GM23338 (cell line): ENCODE data around the gene IRS1. TPM values are rescaled to one million over a fixed set of nuclear protein-coding genes. Genes with fewer than 3 reads are reported as not detected.

Source experiments
- ATAC-seq: fragments of 200-7000 bp; cut with Tn5 transposase; 3 replicates; pipeline ENCODE4 v1.9.1; 2020
- DNase-seq: peaks from one replicate; pipeline ENCODE4 v3.0.0-alpha.2; 2015; ENCODE audit warnings: low spot score
- H2AFZ ChIP-seq: fragments of 200-600 bp; sonication (generic); 2 replicates; pipeline ENCODE4 v1.8.0; 2016; ENCODE audit warnings: antibody characterized with exemption, mild to moderate bottlenecking, moderate library complexity
- H3F3A ChIP-seq: fragments of 200-600 bp; sonication (generic); replicated peaks from 2 replicates; pipeline ENCODE4 v1.8.0; 2017; ENCODE audit warnings: antibody characterized with exemption, mixed run types, low read depth
- H3K27ac ChIP-seq: fragments of 200-600 bp; sonication (generic); 2 replicates; pipeline ENCODE4 v1.6.1; 2016; ENCODE audit warnings: low read depth
- H3K27me3 ChIP-seq: fragments of 200-600 bp; sonication (generic); 2 replicates; pipeline ENCODE4 v1.8.0; 2016; ENCODE audit warnings: mild to moderate bottlenecking, mixed run types, moderate library complexity; ENCODE audit not compliant: insufficient read depth
- H3K36me3 ChIP-seq: fragments of 200-600 bp; sonication (generic); 2 replicates; pipeline ENCODE4 v1.8.0; 2016; ENCODE audit warnings: mild to moderate bottlenecking; ENCODE audit not compliant: insufficient read depth
- H3K4me1 ChIP-seq: fragments of 200-600 bp; sonication (generic); 2 replicates; pipeline ENCODE4 v1.8.0; 2016; ENCODE audit warnings: mild to moderate bottlenecking, moderate library complexity; ENCODE audit not compliant: insufficient read depth
- H3K4me2 ChIP-seq: fragments of 200-600 bp; sonication (generic); 2 replicates; pipeline ENCODE4 v1.7.1; 2017; ENCODE audit warnings: mixed run types
- H3K4me3 ChIP-seq: fragments of 200-600 bp; sonication (generic); 2 replicates; pipeline ENCODE4 v1.6.1; 2016; ENCODE audit warnings: mixed run types
- H3K79me2 ChIP-seq: fragments of 200-600 bp; sonication (generic); replicated peaks from 2 replicates; pipeline ENCODE4 v1.8.0; 2017; ENCODE audit warnings: mild to moderate bottlenecking; ENCODE audit not compliant: insufficient read depth
- H3K9me2 ChIP-seq: fragments of 200-600 bp; sonication (generic); 2 replicates; pipeline ENCODE4 v1.8.0; 2017; ENCODE audit not compliant: insufficient read depth
- H4K20me1 ChIP-seq: fragments of 200-600 bp; sonication (generic); replicated peaks from 2 replicates; pipeline ENCODE4 v1.8.0; 2017; ENCODE audit warnings: mild to moderate bottlenecking; ENCODE audit not compliant: insufficient read depth
- H3K27ac Mint-ChIP-seq: 2 replicates; pipeline ENCODE4 v1.8.0; 2020; ENCODE audit warnings: inconsistent platforms, mild to moderate bottlenecking, moderate library complexity, mixed read lengths
- H3K27me3 Mint-ChIP-seq: 3 replicates; pipeline ENCODE4 v1.8.0; 2022; ENCODE audit warnings: low read depth, mild to moderate bottlenecking, moderate library complexity, mixed read lengths, inconsistent platforms; ENCODE audit not compliant: insufficient read depth, poor library complexity
- H3K36me3 Mint-ChIP-seq: 3 replicates; pipeline ENCODE4 v1.8.0; 2021; ENCODE audit warnings: low read depth, mild to moderate bottlenecking, inconsistent platforms, moderate library complexity, mixed read lengths
- H3K4me1 Mint-ChIP-seq: 3 replicates; pipeline ENCODE4 v1.8.0; 2020; ENCODE audit warnings: mild to moderate bottlenecking, inconsistent platforms, mixed read lengths
- H3K4me3 Mint-ChIP-seq: 3 replicates; pipeline ENCODE4 v1.8.0; 2021; ENCODE audit warnings: moderate library complexity, mild to moderate bottlenecking, inconsistent platforms, mixed read lengths
- H3K9me3 Mint-ChIP-seq: 3 replicates; pipeline ENCODE4 v1.8.0; 2020; ENCODE audit warnings: moderate library complexity, mild to moderate bottlenecking, inconsistent platforms, mixed read lengths
- CREB1 ChIP-seq: fragments of 250-450 bp; sonication (Bioruptor Pico); IDR thresholded peaks from 2 replicates; pipeline ENCODE4 v1.5.0; 2020; ENCODE audit warnings: low read depth, mild to moderate bottlenecking, moderate library complexity
- EZH2 ChIP-seq: fragments of 200-600 bp; sonication (generic); IDR thresholded peaks from one replicate; pipeline ENCODE4 v1.8.0; 2017; ENCODE audit warnings: antibody characterized with exemption, mild to moderate bottlenecking, low read depth; ENCODE audit not compliant: unreplicated experiment
- EZH2phosphoT487 ChIP-seq: fragments of 200-600 bp; sonication (generic); IDR thresholded peaks from one replicate; pipeline ENCODE4 v1.8.1; 2018; ENCODE audit warnings: antibody characterized with exemption; ENCODE audit not compliant: unreplicated experiment
- JUNB ChIP-seq: IDR thresholded peaks from one replicate; pipeline ENCODE4 v1.6.1; 2016; ENCODE audit warnings: antibody characterized with exemption; ENCODE audit not compliant: unreplicated experiment
- NANOG ChIP-seq: IDR thresholded peaks from 2 replicates; pipeline ENCODE4 v1.6.1; 2016; ENCODE audit warnings: antibody characterized with exemption, borderline replicate concordance
- STAT1 ChIP-seq: IDR thresholded peaks from one replicate; pipeline ENCODE4 v1.6.1; 2016; ENCODE audit warnings: antibody characterized with exemption; ENCODE audit not compliant: unreplicated experiment
- ZNF114 ChIP-seq: fragments of 250-450 bp; sonication (Bioruptor Pico); IDR thresholded peaks from 2 replicates; pipeline ENCODE4 v1.5.0; 2020; ENCODE audit warnings: mild to moderate bottlenecking, moderate library complexity
- ZNF331 ChIP-seq: fragments of 250-450 bp; sonication (Bioruptor Pico); IDR thresholded peaks from 2 replicates; pipeline ENCODE4 v1.5.0; 2020; ENCODE audit warnings: low read depth, mild to moderate bottlenecking, moderate library complexity
- polyA plus RNA-seq: library from polyadenylated mRNA; unstranded; fragments of >200 nt; fragmentation: Nextera tagmentation; extraction: Ambion mirVana; gene quantifications from 2 replicates; pipeline ENCODE4 v1.2.1, GENCODE V29; 2016
- total RNA-seq: library from RNA; depleted of rRNA; stranded (reverse); fragments of >200 nt; shearing (Covaris generic); gene quantifications from 2 replicates; pipeline ENCODE4 v1.2.3, GENCODE V29; 2014
- TF ChIP-seq, protein P1 (sequence below): fragments of 250-450 bp; sonication (Bioruptor Pico); IDR thresholded peaks from 2 replicates; pipeline ENCODE4 v1.5.0; 2020; ENCODE audit warnings: mild to moderate bottlenecking, moderate library complexity
- TF ChIP-seq, protein P2 (sequence below), 2 experiments: fragments of 200-600 bp in 1 of 2; sonication (generic) in 1 of 2; conservative IDR thresholded peaks; 2 replicates each; pipeline versions ENCODE4 v1.5.1 to v1.6.1; 2016 to 2017; ENCODE audit warnings: antibody characterized with exemption in 2 of 2, low read depth in 2 of 2, mild to moderate bottlenecking in 2 of 2, moderate library complexity in 1 of 2
- TF ChIP-seq, protein P3 (sequence below): IDR thresholded peaks from 2 replicates; pipeline ENCODE4 v1.6.1; 2016; ENCODE audit warnings: antibody characterized with exemption

The IRS1 gene
- total and polyA plus RNA-seq, 2 experiments from 2014 or later: 6.9 to 26.2 TPM

DNA sequence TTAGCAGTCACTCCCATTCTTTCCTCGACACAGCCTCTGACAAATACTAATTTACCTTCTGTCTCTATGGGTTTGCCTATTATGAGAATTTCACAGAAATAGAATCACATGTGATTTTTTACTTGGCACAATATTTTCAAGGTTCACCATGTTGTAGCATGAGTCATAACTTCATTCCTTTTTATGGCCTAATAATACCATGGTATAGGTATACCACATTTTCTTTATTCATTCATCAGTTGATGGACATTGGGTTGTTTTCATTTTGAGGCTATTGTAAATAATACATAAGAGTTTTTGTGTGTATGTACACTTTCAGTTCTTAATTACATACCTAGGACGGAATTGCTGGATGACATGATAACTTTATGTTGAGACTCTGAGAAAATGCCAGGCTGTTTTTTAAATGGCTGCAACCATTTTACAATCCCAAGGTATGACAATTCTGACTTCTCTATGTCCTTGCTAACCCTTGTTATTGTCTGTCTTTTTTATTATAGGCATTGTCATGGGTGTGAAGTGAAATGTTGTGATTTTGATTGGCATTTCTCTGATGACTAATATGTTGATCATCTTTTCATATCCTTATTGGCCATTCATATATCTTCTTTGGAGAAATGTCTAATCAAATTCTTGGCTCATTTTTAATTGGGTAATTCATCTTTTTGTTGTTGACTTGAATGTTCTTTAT, 87.9 kb downstream of the IRS1 start:
- H3K4me2 ChIP-seq: no peak overlapping the region
- DNase-seq: no peak
- H3K4me3 Mint-ChIP-seq: no peak overlapping the region
- no peak overlapping the region for H3K27ac Mint-ChIP-seq
- H2AFZ ChIP-seq: no peak overlapping the region
- no peaks in the 10 kb centered on the region for H3K27me3 ChIP-seq
- no peaks in the 10 kb centered on the region for H3K4me1 ChIP-seq
- 0 out of 2 replicates have a peak, but pooled peaks cover 6% of the 10 kb centered on the region for H3K9me2 ChIP-seq
- ATAC-seq: no peak
- H3K4me3 ChIP-seq: no peak overlapping the region
- no peaks in the 10 kb centered on the region for H3K9me3 Mint-ChIP-seq
- H3K79me2 ChIP-seq: no peaks in the 10 kb centered on the region
- TF ChIP-seq EZH2: no peak
- H3F3A ChIP-seq: no peaks in the 10 kb centered on the region
- H3K36me3 ChIP-seq: no peaks in the 10 kb centered on the region
- H4K20me1 ChIP-seq: no peaks in the 10 kb centered on the region
- H3K27me3 Mint-ChIP-seq: no peaks in the 10 kb centered on the region
- H3K4me1 Mint-ChIP-seq: no peaks in the 10 kb centered on the region
- no peaks in the 10 kb centered on the region for H3K36me3 Mint-ChIP-seq
- H3K27ac ChIP-seq: no peak overlapping the region

DNA sequence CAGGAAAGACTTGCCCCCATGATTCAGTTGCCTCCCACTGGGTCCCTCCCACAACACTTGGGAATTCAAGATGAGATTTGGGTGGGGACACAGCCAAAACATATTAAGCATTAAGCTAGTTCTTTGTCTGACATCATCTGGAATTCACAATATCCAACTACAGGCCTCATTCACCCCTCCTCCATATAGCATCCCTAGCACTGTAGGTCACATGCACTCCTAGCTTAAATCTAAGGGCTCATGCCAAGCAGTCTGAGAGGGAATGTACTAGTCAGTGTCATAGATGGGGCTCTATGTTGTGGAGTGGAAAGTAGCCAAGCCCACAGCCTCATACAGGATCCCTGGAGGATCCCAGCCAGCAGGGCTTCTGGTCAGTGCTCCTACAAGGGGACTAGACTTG, 92.1 kb downstream of the IRS1 start:
- no peaks in the 10 kb centered on the region for H3K4me1 ChIP-seq
- no peaks in the 10 kb centered on the region for H3F3A ChIP-seq
- Mint-ChIP-seq H3K27ac (no peak overlapping the region), H3K4me3 (no peak overlapping the region), H3K27me3 (no peaks in the 10 kb centered on the region), H3K4me1 (no peaks in the 10 kb centered on the region), H3K36me3 (no peaks in the 10 kb centered on the region), H3K9me3 (no peaks in the 10 kb centered on the region)
- no peak for DNase-seq
- no peaks in the 10 kb centered on the region for H4K20me1 ChIP-seq
- no peaks in the 10 kb centered on the region for H3K79me2 ChIP-seq
- H3K4me3 ChIP-seq: no peak overlapping the region
- no peaks in the 10 kb centered on the region for H3K27me3 ChIP-seq
- H3K36me3 ChIP-seq: no peaks in the 10 kb centered on the region
- 0 out of 2 replicates have a peak, but pooled peaks cover 11% of the 10 kb centered on the region for H3K9me2 ChIP-seq
- ATAC-seq: no peak
- H3K27ac ChIP-seq: no peak overlapping the region
- no peak overlapping the region for H3K4me2 ChIP-seq
- no peak overlapping the region for H2AFZ ChIP-seq
- TF ChIP-seq, protein P1, sequence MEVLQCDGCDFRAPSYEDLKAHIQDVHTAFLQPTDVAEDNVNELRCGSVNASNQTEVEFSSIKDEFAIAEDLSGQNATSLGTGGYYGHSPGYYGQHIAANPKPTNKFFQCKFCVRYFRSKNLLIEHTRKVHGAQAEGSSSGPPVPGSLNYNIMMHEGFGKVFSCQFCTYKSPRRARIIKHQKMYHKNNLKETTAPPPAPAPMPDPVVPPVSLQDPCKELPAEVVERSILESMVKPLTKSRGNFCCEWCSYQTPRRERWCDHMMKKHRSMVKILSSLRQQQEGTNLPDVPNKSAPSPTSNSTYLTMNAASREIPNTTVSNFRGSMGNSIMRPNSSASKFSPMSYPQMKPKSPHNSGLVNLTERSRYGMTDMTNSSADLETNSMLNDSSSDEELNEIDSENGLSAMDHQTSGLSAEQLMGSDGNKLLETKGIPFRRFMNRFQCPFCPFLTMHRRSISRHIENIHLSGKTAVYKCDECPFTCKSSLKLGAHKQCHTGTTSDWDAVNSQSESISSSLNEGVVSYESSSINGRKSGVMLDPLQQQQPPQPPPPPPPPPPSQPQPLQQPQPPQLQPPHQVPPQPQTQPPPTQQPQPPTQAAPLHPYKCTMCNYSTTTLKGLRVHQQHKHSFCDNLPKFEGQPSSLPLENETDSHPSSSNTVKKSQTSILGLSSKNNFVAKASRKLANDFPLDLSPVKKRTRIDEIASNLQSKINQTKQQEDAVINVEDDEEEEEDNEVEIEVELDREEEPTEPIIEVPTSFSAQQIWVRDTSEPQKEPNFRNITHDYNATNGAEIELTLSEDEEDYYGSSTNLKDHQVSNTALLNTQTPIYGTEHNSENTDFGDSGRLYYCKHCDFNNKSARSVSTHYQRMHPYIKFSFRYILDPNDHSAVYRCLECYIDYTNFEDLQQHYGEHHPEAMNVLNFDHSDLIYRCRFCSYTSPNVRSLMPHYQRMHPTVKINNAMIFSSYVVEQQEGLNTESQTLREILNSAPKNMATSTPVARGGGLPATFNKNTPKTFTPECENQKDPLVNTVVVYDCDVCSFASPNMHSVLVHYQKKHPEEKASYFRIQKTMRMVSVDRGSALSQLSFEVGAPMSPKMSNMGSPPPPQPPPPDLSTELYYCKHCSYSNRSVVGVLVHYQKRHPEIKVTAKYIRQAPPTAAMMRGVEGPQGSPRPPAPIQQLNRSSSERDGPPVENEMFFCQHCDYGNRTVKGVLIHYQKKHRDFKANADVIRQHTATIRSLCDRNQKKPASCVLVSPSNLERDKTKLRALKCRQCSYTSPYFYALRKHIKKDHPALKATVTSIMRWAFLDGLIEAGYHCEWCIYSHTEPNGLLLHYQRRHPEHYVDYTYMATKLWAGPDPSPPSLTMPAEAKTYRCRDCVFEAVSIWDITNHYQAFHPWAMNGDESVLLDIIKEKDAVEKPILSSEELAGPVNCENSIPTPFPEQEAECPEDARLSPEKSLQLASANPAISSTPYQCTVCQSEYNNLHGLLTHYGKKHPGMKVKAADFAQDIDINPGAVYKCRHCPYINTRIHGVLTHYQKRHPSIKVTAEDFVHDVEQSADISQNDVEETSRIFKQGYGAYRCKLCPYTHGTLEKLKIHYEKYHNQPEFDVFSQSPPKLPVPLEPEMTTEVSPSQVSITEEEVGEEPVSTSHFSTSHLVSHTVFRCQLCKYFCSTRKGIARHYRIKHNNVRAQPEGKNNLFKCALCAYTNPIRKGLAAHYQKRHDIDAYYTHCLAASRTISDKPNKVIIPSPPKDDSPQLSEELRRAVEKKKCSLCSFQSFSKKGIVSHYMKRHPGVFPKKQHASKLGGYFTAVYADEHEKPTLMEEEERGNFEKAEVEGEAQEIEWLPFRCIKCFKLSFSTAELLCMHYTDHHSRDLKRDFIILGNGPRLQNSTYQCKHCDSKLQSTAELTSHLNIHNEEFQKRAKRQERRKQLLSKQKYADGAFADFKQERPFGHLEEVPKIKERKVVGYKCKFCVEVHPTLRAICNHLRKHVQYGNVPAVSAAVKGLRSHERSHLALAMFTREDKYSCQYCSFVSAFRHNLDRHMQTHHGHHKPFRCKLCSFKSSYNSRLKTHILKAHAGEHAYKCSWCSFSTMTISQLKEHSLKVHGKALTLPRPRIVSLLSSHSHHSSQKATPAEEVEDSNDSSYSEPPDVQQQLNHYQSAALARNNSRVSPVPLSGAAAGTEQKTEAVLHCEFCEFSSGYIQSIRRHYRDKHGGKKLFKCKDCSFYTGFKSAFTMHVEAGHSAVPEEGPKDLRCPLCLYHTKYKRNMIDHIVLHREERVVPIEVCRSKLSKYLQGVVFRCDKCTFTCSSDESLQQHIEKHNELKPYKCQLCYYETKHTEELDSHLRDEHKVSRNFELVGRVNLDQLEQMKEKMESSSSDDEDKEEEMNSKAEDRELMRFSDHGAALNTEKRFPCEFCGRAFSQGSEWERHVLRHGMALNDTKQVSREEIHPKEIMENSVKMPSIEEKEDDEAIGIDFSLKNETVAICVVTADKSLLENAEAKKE (CRISPR knock-in tag): no peak
- TF ChIP-seq ZNF331 (no peak), EZH2phosphoT487 (no peak), CREB1 (no peak), JUNB (no peak), ZNF114 (no peak), STAT1 (no peak), EZH2 (no peak), NANOG (no peak)
- TF ChIP-seq, protein P2, sequence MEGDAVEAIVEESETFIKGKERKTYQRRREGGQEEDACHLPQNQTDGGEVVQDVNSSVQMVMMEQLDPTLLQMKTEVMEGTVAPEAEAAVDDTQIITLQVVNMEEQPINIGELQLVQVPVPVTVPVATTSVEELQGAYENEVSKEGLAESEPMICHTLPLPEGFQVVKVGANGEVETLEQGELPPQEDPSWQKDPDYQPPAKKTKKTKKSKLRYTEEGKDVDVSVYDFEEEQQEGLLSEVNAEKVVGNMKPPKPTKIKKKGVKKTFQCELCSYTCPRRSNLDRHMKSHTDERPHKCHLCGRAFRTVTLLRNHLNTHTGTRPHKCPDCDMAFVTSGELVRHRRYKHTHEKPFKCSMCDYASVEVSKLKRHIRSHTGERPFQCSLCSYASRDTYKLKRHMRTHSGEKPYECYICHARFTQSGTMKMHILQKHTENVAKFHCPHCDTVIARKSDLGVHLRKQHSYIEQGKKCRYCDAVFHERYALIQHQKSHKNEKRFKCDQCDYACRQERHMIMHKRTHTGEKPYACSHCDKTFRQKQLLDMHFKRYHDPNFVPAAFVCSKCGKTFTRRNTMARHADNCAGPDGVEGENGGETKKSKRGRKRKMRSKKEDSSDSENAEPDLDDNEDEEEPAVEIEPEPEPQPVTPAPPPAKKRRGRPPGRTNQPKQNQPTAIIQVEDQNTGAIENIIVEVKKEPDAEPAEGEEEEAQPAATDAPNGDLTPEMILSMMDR (conservative IDR thresholded peaks at IDR 0.05; ENCODE audit: low read depth in 2 of 2): no peak
- TF ChIP-seq, protein P3, sequence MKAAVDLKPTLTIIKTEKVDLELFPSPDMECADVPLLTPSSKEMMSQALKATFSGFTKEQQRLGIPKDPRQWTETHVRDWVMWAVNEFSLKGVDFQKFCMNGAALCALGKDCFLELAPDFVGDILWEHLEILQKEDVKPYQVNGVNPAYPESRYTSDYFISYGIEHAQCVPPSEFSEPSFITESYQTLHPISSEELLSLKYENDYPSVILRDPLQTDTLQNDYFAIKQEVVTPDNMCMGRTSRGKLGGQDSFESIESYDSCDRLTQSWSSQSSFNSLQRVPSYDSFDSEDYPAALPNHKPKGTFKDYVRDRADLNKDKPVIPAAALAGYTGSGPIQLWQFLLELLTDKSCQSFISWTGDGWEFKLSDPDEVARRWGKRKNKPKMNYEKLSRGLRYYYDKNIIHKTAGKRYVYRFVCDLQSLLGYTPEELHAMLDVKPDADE: no peak
